GM23338 (cell line): Measurements from ENCODE around the gene CCN2.

Source experiments
- CREB1 ChIP-seq: fragments of 250-450 bp; sonication (Bioruptor Pico); IDR thresholded peaks from 2 replicates; pipeline ENCODE4 v1.5.0; 2020; ENCODE audit warnings: low read depth, mild to moderate bottlenecking, moderate library complexity
- CTCF ChIP-seq, 2 experiments: fragments of 200-600 bp in 1 of 2; sonication (generic) in 1 of 2; conservative IDR thresholded peaks; 2 replicates each; pipeline versions ENCODE4 v1.5.1 to v1.6.1; 2016 to 2017; ENCODE audit warnings: antibody characterized with exemption in 2 of 2, low read depth in 2 of 2, mild to moderate bottlenecking in 2 of 2, moderate library complexity in 1 of 2
- EZH2phosphoT487 ChIP-seq: fragments of 200-600 bp; sonication (generic); IDR thresholded peaks from one replicate; pipeline ENCODE4 v1.8.1; 2018; ENCODE audit warnings: antibody characterized with exemption; ENCODE audit not compliant: unreplicated experiment

GRCh38 chr6:131911951-131912350 lies 39.2 kb downstream of the CCN2 start:
- TF ChIP-seq CTCF (conservative IDR thresholded peaks at IDR 0.05; ENCODE audit: low read depth in 2 of 2) (no peak), EZH2phosphoT487 (no peak), CREB1 (CRISPR knock-in tag) (no peak)
